ENCODE measurements around the gene CISH. TPM values are rescaled to one million over a fixed set of nuclear protein-coding genes. Genes with fewer than 3 reads are reported as not detected.

The CISH gene
- total RNA-seq, 1 donor from 2014 or later = 6.4 TPM

GRCh38 chr3:50637011-50637410, 25.4 kb upstream of the CISH start:
- DNase-seq (ENCODE audit: low read depth) = no peak

- DNase-seq (ENCODE audit: low read depth) = no peak
Observed at GRCh38 chr3:50635066-50635465, 23.5 kb upstream of the CISH start.

- no peak for DNase-seq (ENCODE audit: low read depth)
Observed at GRCh38 chr3:50633230-50633790, 21.7 kb upstream of the CISH start.

GRCh38 chr3:50632450-50632849, 20.9 kb upstream of the CISH start:
- no peak for DNase-seq (ENCODE audit: low read depth)

DNA sequence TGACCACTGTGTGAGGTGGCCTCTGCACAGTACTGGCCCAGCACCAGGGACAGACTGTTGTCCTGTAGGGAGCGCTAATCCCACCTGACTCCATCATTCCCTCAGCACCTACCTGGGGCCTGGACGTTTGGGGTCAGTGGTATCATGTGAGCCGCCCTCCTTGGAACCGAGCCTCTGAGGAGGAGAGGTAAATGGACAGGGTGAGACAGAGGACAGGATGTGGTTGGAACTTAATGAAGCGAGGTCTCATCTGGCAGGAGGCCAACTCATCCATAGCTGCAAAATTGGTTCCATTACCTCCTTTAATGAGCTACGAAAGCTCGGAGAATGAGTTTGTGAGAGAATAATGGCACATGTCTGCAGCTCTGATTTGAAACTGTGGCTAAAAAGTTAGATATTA, 19.3 kb upstream of the CISH start:
- DNase-seq (ENCODE audit: low read depth) = peak; percentile 87

- DNase-seq (ENCODE audit: low read depth) = no peak
Observed at GRCh38 chr3:50630394-50630793, 18.8 kb upstream of the CISH start.

DNA sequence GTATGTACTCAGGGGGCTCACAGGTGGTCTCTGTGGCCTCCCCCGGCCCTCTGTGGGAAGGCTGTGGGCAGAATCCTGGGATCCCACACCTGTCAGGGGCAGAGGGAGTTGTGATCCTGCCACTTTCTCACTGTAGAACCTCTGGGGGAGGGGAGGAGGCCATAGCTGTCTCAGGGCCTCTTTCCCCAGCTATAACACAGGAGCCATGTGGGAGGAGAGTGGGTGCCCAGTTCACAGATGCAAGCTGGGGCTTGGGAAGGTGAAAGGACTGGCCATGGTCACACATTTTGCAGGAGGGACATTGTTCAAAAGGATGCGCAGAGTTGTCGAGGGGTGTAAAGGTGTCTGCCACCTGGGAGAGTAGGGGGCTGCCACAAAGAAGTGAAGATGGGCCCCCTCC, 17.0 kb upstream of the CISH start:
- DNase-seq (ENCODE audit: low read depth) = no peak

DNA sequence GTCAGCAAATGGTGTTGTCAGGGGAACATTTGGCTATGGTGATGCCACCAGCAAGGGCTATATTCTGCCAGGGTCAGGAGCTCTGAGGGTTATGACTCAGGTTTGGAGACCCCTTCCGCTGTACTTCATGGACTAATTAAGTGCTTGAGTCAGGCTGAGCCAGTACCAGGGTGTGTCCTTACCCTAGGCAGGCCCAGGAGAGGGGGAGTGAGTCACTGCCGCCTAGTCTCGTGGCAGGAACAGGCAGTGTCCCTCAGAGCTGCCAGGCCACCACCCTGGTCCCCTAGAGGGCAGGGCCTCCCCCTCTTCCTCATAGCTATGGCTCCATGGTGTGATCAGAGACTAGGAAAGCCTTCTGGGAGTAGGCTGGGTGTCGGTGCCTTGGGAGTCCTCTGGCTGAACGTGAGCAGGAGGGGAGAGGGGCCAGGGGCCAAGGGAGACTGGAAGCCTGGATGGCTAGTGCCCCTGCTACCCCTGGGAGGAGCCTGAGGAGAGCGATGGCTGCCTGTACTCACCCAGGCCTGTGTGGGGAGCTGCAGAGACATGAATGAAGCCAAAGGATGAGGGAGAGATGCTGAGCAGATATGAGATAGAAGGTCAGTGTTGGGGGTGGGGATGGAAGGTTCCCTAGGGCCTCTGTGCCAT, 16.0 kb upstream of the CISH start:
- peak; percentile 92 for DNase-seq (ENCODE audit: low read depth)

DNA sequence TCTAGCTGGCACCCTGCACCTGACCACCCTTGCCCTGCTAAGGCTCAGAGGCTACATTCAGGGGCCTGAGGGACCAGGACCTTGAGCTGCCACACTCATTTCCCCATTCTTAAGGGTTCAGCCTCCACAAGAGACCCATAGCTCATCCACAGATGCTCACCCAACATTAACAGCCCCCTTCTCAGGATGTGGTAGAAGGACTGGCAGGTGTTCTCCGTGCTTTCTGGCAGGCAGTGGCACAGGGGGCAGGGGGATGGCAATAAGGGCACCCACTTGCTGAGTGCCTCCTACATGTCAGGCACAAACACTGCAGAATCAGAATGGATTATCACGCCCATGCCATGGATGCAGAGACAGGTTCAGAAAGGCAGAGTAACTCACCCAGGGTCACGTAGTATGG, 14.8 kb upstream of the CISH start:
- no peak for DNase-seq (ENCODE audit: low read depth)

GRCh38 chr3:50625231-50626182, 13.9 kb upstream of the CISH start:
- no peak for DNase-seq (ENCODE audit: low read depth)

DNA sequence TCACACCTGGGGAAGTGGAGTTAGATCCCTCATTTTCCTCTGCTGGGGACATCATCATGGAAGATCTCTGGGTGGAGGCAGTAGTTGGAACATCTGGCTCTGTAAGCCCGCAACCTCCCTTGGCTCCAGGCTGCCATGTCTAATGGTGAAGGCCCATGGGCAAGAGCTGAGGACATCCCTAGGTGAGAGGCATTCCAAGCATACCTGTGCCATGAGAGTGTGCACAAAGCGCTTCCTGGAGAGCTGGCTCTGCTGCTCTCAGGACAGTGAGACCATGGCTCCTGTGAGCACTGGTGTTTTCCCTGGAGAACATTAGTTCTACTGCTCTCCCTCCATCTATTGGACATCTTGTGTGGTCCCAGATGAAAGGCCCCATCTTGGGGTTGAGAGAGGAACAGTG, 13.1 kb upstream of the CISH start:
- DNase-seq (ENCODE audit: low read depth) = peak; percentile 68

DNA sequence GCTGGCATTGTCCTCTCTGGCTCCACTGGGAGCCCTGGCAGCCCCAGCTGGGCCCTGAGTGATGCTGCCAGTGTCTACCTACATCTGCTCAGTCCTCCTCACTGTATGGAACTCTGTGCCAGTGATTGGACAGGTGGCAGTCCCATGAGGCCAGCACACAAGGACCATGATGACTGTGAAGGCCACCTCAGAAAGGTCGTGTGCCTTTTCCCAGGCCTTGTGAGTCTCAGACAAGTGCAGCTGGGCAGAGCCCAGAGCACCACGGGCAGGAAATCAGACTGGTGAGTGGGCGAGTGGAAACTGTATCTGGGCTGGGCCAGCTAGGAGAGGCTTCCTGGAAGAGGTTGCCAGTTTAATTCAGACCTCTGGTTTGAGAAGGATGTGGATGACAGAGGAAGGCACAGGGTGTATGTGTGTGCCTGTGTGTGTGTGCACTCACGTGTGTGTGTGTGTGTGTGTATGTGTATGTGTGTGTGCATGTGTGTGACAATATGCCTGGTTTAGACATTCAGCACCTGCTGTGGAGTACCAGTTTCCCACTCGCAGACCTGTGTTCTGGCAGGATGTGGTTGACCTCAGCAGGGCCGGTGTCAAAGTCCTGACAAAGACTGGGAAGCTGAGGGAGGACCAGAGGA, 12.4 kb upstream of the CISH start:
- DNase-seq (ENCODE audit: low read depth) = peak; percentile 33

GRCh38 chr3:50622881-50623280, 11.3 kb upstream of the CISH start:
- no peak for DNase-seq (ENCODE audit: low read depth)

- peak; percentile 96 for DNase-seq (ENCODE audit: low read depth)
Observed at GRCh38 chr3:50620820-50621219, 9.2 kb upstream of the CISH start.

- no peak for DNase-seq (ENCODE audit: low read depth)
Observed at GRCh38 chr3:50620420-50620819, 8.8 kb upstream of the CISH start.

DNA sequence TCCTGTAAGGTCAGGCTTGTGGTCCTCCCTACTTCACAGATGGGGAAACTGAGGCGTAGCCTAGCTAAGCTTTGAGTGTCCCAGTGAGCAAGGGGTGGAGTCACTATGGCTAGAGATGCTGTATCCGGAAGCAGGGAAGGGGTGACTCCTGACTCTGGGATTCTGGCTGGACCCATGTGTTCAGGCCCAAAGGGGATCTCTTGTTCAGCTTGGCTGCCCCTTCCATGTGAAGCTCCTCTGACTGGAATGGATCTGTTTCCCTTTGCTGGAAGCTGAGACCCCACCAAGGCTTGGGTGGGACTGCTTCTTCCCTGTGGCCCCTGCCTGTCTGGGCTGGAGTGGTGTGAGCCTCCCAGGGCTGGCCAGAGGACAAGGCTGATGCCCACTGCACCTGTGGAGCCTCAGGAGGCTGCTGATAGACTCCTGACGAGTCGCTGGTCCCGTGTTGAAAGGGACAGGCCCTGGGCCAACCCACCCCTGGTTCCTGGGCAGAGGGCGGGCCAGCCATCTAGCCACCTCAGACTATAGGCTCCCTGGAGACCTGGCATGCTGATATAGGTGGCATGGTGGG, 6.4 kb upstream of the CISH start:
- no peak for DNase-seq (ENCODE audit: low read depth)

GRCh38 chr3:50617096-50617791, 5.7 kb upstream of the CISH start, which contains the start of gene MAPKAPK3:
Gene MAPKAPK3 (plus strand): TSS chr3:50617151. CDS start chr3:50617566, 415 bp downstream.
- no peak for DNase-seq (ENCODE audit: low read depth)

GRCh38 chr3:50616770-50617095, 5.2 kb upstream of the CISH start:
- DNase-seq (ENCODE audit: low read depth) = peak; percentile 74

DNA sequence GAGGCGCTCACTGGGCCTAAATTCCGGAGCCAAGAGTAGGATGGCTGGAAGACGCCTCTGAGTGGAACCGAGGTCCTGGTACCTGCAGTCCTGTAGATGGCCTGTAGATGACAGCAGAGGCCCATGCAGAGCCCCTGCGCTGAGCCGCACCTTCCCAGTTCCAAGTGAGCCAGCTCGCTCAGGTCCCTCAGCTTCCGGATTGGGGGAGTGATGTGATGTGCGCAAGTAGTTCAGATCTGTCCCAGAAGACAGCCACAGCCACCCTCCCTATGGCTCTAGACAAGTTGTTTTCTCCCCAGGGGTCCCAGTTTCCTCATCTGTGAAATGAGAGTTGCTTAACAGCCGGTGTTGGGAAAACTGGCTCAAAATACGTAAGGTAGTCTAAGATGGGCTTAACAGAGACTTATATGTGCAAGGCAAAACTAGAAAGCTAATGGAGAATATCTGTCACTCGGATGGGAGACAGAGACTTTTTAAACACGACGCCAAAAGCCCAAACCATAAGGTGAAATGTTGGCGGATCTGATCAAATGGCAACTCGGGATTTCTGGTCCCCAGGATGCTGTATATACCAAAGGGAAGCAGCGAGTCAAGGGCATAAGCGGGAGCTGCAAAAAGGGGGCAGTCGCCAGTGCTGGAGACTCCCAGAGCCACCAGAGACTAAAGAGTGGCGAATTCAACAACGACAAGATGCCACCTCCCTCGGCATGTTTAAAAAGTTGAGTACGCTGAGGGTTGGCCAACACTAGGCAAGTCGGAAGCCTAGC, 4.6 kb upstream of the CISH start:
- peak; percentile 66 for DNase-seq (ENCODE audit: low read depth)

GRCh38 chr3:50615190-50615589, 3.6 kb upstream of the CISH start:
- DNase-seq (ENCODE audit: low read depth) = no peak

Data from renal cortical epithelial cell (primary cell).